ENCODE results near the gene CCDC9B.

The CCDC9B gene

GRCh38 chr15:40365624-40366456, 25.1 kb upstream of the CCDC9B start:
- no peak for DNase-seq (ENCODE audit: low read depth in 2 of 2)

GRCh38 chr15:40365016-40365415, 24.3 kb upstream of the CCDC9B start:
- no peak for DNase-seq (ENCODE audit: low read depth in 2 of 2)

- no peak for DNase-seq (ENCODE audit: low read depth in 2 of 2)
Measured at GRCh38 chr15:40364251-40364650, 23.5 kb upstream of the CCDC9B start.

- no peak for DNase-seq (ENCODE audit: low read depth in 2 of 2)
Measured at GRCh38 chr15:40363611-40364010, 22.9 kb upstream of the CCDC9B start.

- DNase-seq (ENCODE audit: low read depth in 2 of 2) = no peak
Measured at GRCh38 chr15:40361640-40362039, 20.9 kb upstream of the CCDC9B start.

GRCh38 chr15:40360015-40360414, 19.3 kb upstream of the CCDC9B start:
- no peak for DNase-seq (ENCODE audit: low read depth in 2 of 2)

- no peak for DNase-seq (ENCODE audit: low read depth in 2 of 2)
Measured at GRCh38 chr15:40358471-40359353, 18.0 kb upstream of the CCDC9B start.

GRCh38 chr15:40357723-40358470, 17.2 kb upstream of the CCDC9B start, which contains the start of gene DISP2:
TSS of gene DISP2 (plus strand) at chr15:40358219. CDS start at chr15:40358322, 103 bp downstream.
- DNase-seq (ENCODE audit: low read depth in 2 of 2) = peak; percentile 88 to 89

- no peak for DNase-seq (ENCODE audit: low read depth in 2 of 2)
Measured at GRCh38 chr15:40357246-40357645, 16.5 kb upstream of the CCDC9B start.

- DNase-seq (ENCODE audit: low read depth in 2 of 2) = no peak
Measured at GRCh38 chr15:40355976-40356585, 15.3 kb upstream of the CCDC9B start.

GRCh38 chr15:40354408-40355171, 13.9 kb upstream of the CCDC9B start:
- DNase-seq (ENCODE audit: low read depth in 2 of 2) = no peak

- DNase-seq (ENCODE audit: low read depth in 2 of 2) = no peak
Measured at GRCh38 chr15:40353697-40354096, 13.0 kb upstream of the CCDC9B start.

GRCh38 chr15:40352281-40352901, 11.7 kb upstream of the CCDC9B start:
- no peak for DNase-seq (ENCODE audit: low read depth in 2 of 2)

GRCh38 chr15:40349163-40349562, 8.4 kb upstream of the CCDC9B start:
- DNase-seq (ENCODE audit: low read depth in 2 of 2) = no peak

- no peak for DNase-seq (ENCODE audit: low read depth in 2 of 2)
Measured at GRCh38 chr15:40348474-40348870, 7.7 kb upstream of the CCDC9B start.

- no peak for DNase-seq (ENCODE audit: low read depth in 2 of 2)
Measured at GRCh38 chr15:40347559-40348473, 7.1 kb upstream of the CCDC9B start.

GRCh38 chr15:40346579-40347558, 6.1 kb upstream of the CCDC9B start:
- DNase-seq (ENCODE audit: low read depth in 2 of 2) = no peak

Data from stimulated activated CD4-positive, alpha-beta T cell treated with anti-CD3 and anti-CD28 coated beads, Interleukin-4, amount 100 ng/mL, for 48 hours (primary cell).